Hematopoietic multipotent progenitor cell treated with erythropoietin and hydrocortisone succinate and interleukin-3 and kit ligand, for 4 days (in vitro differentiated cells): Measurements from ENCODE around the gene B3GNT4.
"Not testable (repeated sequence)": the region's sequence is repeated elsewhere in the genome, so short reads cannot be mapped to it uniquely, and the experiment has no call there.

Experiments used
- DNase-seq: peaks from one replicate; pipeline ENCODE4 v3.0.0-alpha.2; 2015

B3GNT4 gene

GRCh38 chr12:122203301-122204166 is at the start of gene B3GNT4:
B3GNT4 (plus strand) TSS chr12:122203709; CDS start chr12:122204619, 910 bp downstream.
- DNase-seq = peak; percentile 69

GRCh38 chr12:122155705-122156104 is 47.8 kb upstream of the B3GNT4 start:
- peak; percentile 94 for DNase-seq

GRCh38 chr12:122158700-122159285 is 44.7 kb upstream of the B3GNT4 start:
- DNase-seq = no peak

GRCh38 chr12:122159882-122160281 is 43.6 kb upstream of the B3GNT4 start:
- DNase-seq = no peak

GRCh38 chr12:122160761-122161160 is 42.7 kb upstream of the B3GNT4 start:
- no peak for DNase-seq

- DNase-seq = peak; percentile 33
Observed at GRCh38 chr12:122161682-122162081, 41.8 kb upstream of the B3GNT4 start.

GRCh38 chr12:122162976-122163375 is 40.5 kb upstream of the B3GNT4 start:
- DNase-seq = no peak

- no peak for DNase-seq
Observed at GRCh38 chr12:122166422-122167349, 36.8 kb upstream of the B3GNT4 start.

GRCh38 chr12:122167356-122167925 is 36.1 kb upstream of the B3GNT4 start:
- DNase-seq = no peak

GRCh38 chr12:122168492-122168891 is 35.0 kb upstream of the B3GNT4 start:
- DNase-seq = no peak

- no peak for DNase-seq
Observed at GRCh38 chr12:122171399-122171798, 32.1 kb upstream of the B3GNT4 start.

- no peak for DNase-seq
Observed at GRCh38 chr12:122172262-122172939, 31.1 kb upstream of the B3GNT4 start.

GRCh38 chr12:122174155-122174845 is 29.2 kb upstream of the B3GNT4 start, which contains the start of gene IL31:
IL31 (minus strand) TSS chr12:122174221; CDS start chr12:122174172, 49 bp downstream.
- no peak for DNase-seq

- DNase-seq = not testable (repeated sequence)
Observed at GRCh38 chr12:122176473-122176872, 27.0 kb upstream of the B3GNT4 start.

- DNase-seq = peak; percentile 47
Observed at GRCh38 chr12:122182887-122183587, 20.5 kb upstream of the B3GNT4 start, which contains the start of gene LRRC43. LRRC43 (plus strand) TSS chr12:122183123; CDS start chr12:122183145, 22 bp downstream.

- no peak for DNase-seq
Observed at GRCh38 chr12:122183588-122183940, 19.9 kb upstream of the B3GNT4 start.

GRCh38 chr12:122184517-122184916 is 19.0 kb upstream of the B3GNT4 start:
- peak; percentile 54 for DNase-seq

GRCh38 chr12:122185079-122185478 is 18.4 kb upstream of the B3GNT4 start:
- DNase-seq = no peak

- no peak for DNase-seq
Observed at GRCh38 chr12:122185494-122186082, 17.9 kb upstream of the B3GNT4 start.

GRCh38 chr12:122187466-122187865 is 16.0 kb upstream of the B3GNT4 start:
- DNase-seq = no peak
